CD4-positive, alpha-beta memory T cell (primary cell): ENCODE measurements around the gene ZFP42. TPM values are rescaled to one million over a fixed set of nuclear protein-coding genes. Genes with fewer than 3 reads are reported as not detected.
"Not testable (repeated sequence)": the region's sequence is repeated elsewhere in the genome, so short reads cannot be mapped to it uniquely, and the experiment has no call there.

Source experiments
- CTCF ChIA-PET: fragments of 350-600 bp; sonication (Branson Sonifier 250); formaldehyde crosslinking; loops from one replicate; lab custom pipeline; 2021; ENCODE audit warnings: inconsistent platforms; ENCODE audit not compliant: partially characterized antibody; lab: Charles Lee
- POLR2A ChIA-PET: fragments of 350-600 bp; sonication (Branson Sonifier 250); formaldehyde crosslinking; loops from one replicate; lab custom pipeline; 2021; ENCODE audit not compliant: partially characterized antibody; lab: Charles Lee
- DNase-seq, 5 donors: peaks; one replicate each; pipeline versions ENCODE4 v3.0.0 to v3.0.0-alpha.2; 2020 to 2022; ENCODE audit warnings: mixed read lengths in 1 of 5
- H3K27ac ChIP-seq: one replicate; pipeline ENCODE4 v1.7.0; 2013; ENCODE audit warnings: low read depth, low read length
- H3K27me3 ChIP-seq: 2 replicates; pipeline ENCODE4 v1.7.0; 2013; ENCODE audit warnings: mild to moderate bottlenecking, low read length, moderate library complexity; ENCODE audit not compliant: insufficient read depth
- H3K36me3 ChIP-seq: 2 replicates; pipeline ENCODE4 v1.7.0; 2013; ENCODE audit warnings: mild to moderate bottlenecking, low read length, moderate library complexity; ENCODE audit not compliant: insufficient read depth
- H3K4me1 ChIP-seq: 2 replicates; pipeline ENCODE4 v1.7.0; 2013; ENCODE audit warnings: mild to moderate bottlenecking, low read length, moderate library complexity; ENCODE audit not compliant: insufficient read depth
- H3K4me3 ChIP-seq, 2 donors: one replicate each; pipeline ENCODE4 v1.7.0; 2013; ENCODE audit warnings: low read length in 2 of 2, mild to moderate bottlenecking in 1 of 2
- H3K9me3 ChIP-seq, 2 donors: one replicate each; pipeline ENCODE4 v1.7.0; 2013; ENCODE audit warnings: low read length in 2 of 2, control low read depth in 1 of 2; ENCODE audit not compliant: control insufficient read depth in 1 of 2
- H3K27ac Mint-ChIP-seq, 7 donors: one replicate each; pipeline ENCODE4 v1.8.0; 2020 to 2021; ENCODE audit warnings: mixed read lengths in 7 of 7, mild to moderate bottlenecking in 6 of 7, inconsistent platforms in 3 of 7, moderate library complexity in 3 of 7
- H3K27me3 Mint-ChIP-seq, 2 donors: one replicate each; pipeline ENCODE4 v1.8.0; 2020 to 2021; ENCODE audit warnings: mixed read lengths in 2 of 2
- H3K36me3 Mint-ChIP-seq, 2 donors: one replicate each; pipeline ENCODE4 v1.8.0; 2020 to 2021; ENCODE audit warnings: mixed read lengths in 2 of 2, inconsistent platforms in 1 of 2, mild to moderate bottlenecking in 1 of 2
- H3K4me1 Mint-ChIP-seq, 4 donors: one replicate each; pipeline ENCODE4 v1.8.0; 2020 to 2021; ENCODE audit warnings: mixed read lengths in 4 of 4, mild to moderate bottlenecking in 1 of 4
- H3K4me3 Mint-ChIP-seq, 8 donors: one replicate each; pipeline ENCODE4 v1.8.0; 2020 to 2021; ENCODE audit warnings: mixed read lengths in 8 of 8, mild to moderate bottlenecking in 7 of 8, moderate library complexity in 6 of 8, inconsistent platforms in 3 of 8
- H3K9me3 Mint-ChIP-seq, 8 donors: one replicate each; pipeline ENCODE4 v1.8.0; 2020 to 2021; ENCODE audit warnings: mixed read lengths in 8 of 8, mild to moderate bottlenecking in 5 of 8, inconsistent platforms in 3 of 8, moderate library complexity in 1 of 8
- intact Hi-C: fragments of 100-400 bp; cut with micrococcal nuclease; formaldehyde crosslinking; loops from one replicate; pipeline ENCODE4 v1.15.1; 2023
- polyA plus RNA-seq, 2 donors: library from polyadenylated mRNA; unstranded; fragments of 300-500 nt; fragmentation: Illumina TruSeq; gene quantifications; one replicate each; pipeline ENCODE4 v1.2.3, GENCODE V29; 2021
- total RNA-seq, 2 experiments: library from RNA; stranded (reverse); gene quantifications; one replicate each; pipeline ENCODE4 v1.2.3, GENCODE V29; 2021

Gene ZFP42
- total and polyA plus RNA-seq, 4 experiments from 2014 or later: not detected

GRCh38 chr4:187992971-187993370 lies 2.6 kb upstream of the ZFP42 start:
- Mint-ChIP-seq H3K4me3 (no peak overlapping the region), H3K36me3 (no peaks in the 10 kb centered on the region), H3K4me1 (no peaks in the 10 kb centered on the region), H3K27ac (no peak overlapping the region), H3K9me3 (peaks cover 4 to 39% (median 22%) of the 10 kb centered on the region in 8 donors), H3K27me3 (peaks cover 1 to 2% of the 10 kb centered on the region in 2 donors)
- no peaks in the 10 kb centered on the region for H3K9me3 ChIP-seq
- H3K36me3 ChIP-seq: no peaks in the 10 kb centered on the region
- no peak for DNase-seq
- no peak overlapping the region for H3K4me3 ChIP-seq
- H3K4me1 ChIP-seq: no peaks in the 10 kb centered on the region
- POLR2A ChIA-PET: no interaction called here
- H3K27me3 ChIP-seq: no peaks in the 10 kb centered on the region
- H3K27ac ChIP-seq: no peak overlapping the region
- intact Hi-C loops: no loop called here
- CTCF ChIA-PET: no interaction called here

- ChIA-PET POLR2A (no interaction called here), CTCF (no interaction called here)
- Histone ChIP-seq H3K4me1 (no peaks in the 10 kb centered on the region), H3K9me3 (no peaks in the 10 kb centered on the region), H3K4me3 (no peak overlapping the region), H3K27ac (no peak overlapping the region), H3K27me3 (no peaks in the 10 kb centered on the region), H3K36me3 (no peaks in the 10 kb centered on the region)
- Mint-ChIP-seq H3K27me3 (peaks cover 1 to 2% of the 10 kb centered on the region in 2 donors), H3K27ac (no peak overlapping the region), H3K36me3 (no peaks in the 10 kb centered on the region), H3K4me3 (no peak overlapping the region), H3K4me1 (no peaks in the 10 kb centered on the region), H3K9me3 (peaks cover 2 to 36% (median 22%) of the 10 kb centered on the region in 8 donors)
- no peak for DNase-seq
- intact Hi-C loops: no loop called here
Measured at GRCh38 chr4:187993827-187994226, 1.7 kb upstream of the ZFP42 start.

GRCh38 chr4:187996502-187997177 lies 1.1 kb downstream of the ZFP42 start:
- H3K36me3 Mint-ChIP-seq: no peaks in the 10 kb centered on the region
- H3K9me3 ChIP-seq: no peaks in the 10 kb centered on the region

GRCh38 chr4:187997991-187998390 lies 2.4 kb downstream of the ZFP42 start:
- intact Hi-C loops, POLR2A ChIA-PET: not testable (repeated sequence)

More at GRCh38 chr4:187996502-187997177, 1.1 kb downstream of the ZFP42 start:
- Mint-ChIP-seq H3K27ac (no peak overlapping the region), H3K27me3 (peaks cover 1 to 2% of the 10 kb centered on the region in 2 donors), H3K4me3 (no peak overlapping the region), H3K4me1 (no peaks in the 10 kb centered on the region), H3K9me3 (peaks cover 2 to 34% (median 25%) of the 10 kb centered on the region in 8 donors)
- Histone ChIP-seq H3K36me3 (no peaks in the 10 kb centered on the region), H3K4me1 (no peaks in the 10 kb centered on the region), H3K27ac (no peak overlapping the region), H3K4me3 (no peak overlapping the region), H3K27me3 (no peaks in the 10 kb centered on the region)
- intact Hi-C loops: no loop called here
- DNase-seq: no peak
- ChIA-PET CTCF (no interaction called here), POLR2A (no interaction called here)

GRCh38 chr4:187999406-187999932 lies 3.9 kb downstream of the ZFP42 start:
- Mint-ChIP-seq H3K36me3 (no peaks in the 10 kb centered on the region), H3K27ac (no peak overlapping the region), H3K4me1 (no peaks in the 10 kb centered on the region), H3K4me3 (no peak overlapping the region), H3K27me3 (peaks cover 1 to 2% of the 10 kb centered on the region in 2 donors), H3K9me3 (peaks cover 0 to 30% (median 16%) of the 10 kb centered on the region in 8 donors)
- intact Hi-C loops: no loop called here
- ChIA-PET CTCF (no interaction called here), POLR2A (no interaction called here)
- no peak overlapping the region for H3K4me3 ChIP-seq
- H3K27me3 ChIP-seq: no peaks in the 10 kb centered on the region
- H3K4me1 ChIP-seq: no peaks in the 10 kb centered on the region
- no peak overlapping the region for H3K27ac ChIP-seq
- H3K9me3 ChIP-seq: no peaks in the 10 kb centered on the region
- H3K36me3 ChIP-seq: no peaks in the 10 kb centered on the region
- no peak for DNase-seq

More at GRCh38 chr4:187997991-187998390, 2.4 kb downstream of the ZFP42 start:
- H3K27me3 Mint-ChIP-seq, DNase-seq, H3K4me3 ChIP-seq, H3K4me1 Mint-ChIP-seq, H3K27ac Mint-ChIP-seq, H3K27ac ChIP-seq, H3K36me3 Mint-ChIP-seq, CTCF ChIA-PET, H3K4me3 Mint-ChIP-seq, H3K27me3 ChIP-seq, H3K4me1 ChIP-seq, H3K36me3 ChIP-seq, H3K9me3 ChIP-seq: not testable (repeated sequence)
- H3K9me3 Mint-ChIP-seq: peaks cover 0 to 31% (median 24%) of the 10 kb centered on the region in 8 donors

- Mint-ChIP-seq H3K4me1 (no peaks in the 10 kb centered on the region), H3K27me3 (peaks cover 0 to 2% of the 10 kb centered on the region in 2 donors), H3K27ac (no peak overlapping the region), H3K4me3 (no peak overlapping the region), H3K9me3 (peaks cover 0 to 25% (median 10%) of the 10 kb centered on the region in 8 donors), H3K36me3 (no peaks in the 10 kb centered on the region)
- Histone ChIP-seq H3K27ac (no peak overlapping the region), H3K9me3 (no peaks in the 10 kb centered on the region), H3K4me1 (no peaks in the 10 kb centered on the region), H3K4me3 (no peak overlapping the region), H3K36me3 (no peaks in the 10 kb centered on the region), H3K27me3 (no peaks in the 10 kb centered on the region)
- intact Hi-C loops: no loop called here
- CTCF ChIA-PET: no interaction called here
- POLR2A ChIA-PET: no interaction called here
- DNase-seq: no peak
Measured at GRCh38 chr4:188002323-188002722, 6.8 kb downstream of the ZFP42 start.

GRCh38 chr4:188002751-188003150 lies 7.2 kb downstream of the ZFP42 start:
- H3K27ac Mint-ChIP-seq: no peak overlapping the region
- Histone ChIP-seq H3K36me3 (no peaks in the 10 kb centered on the region), H3K27me3 (no peaks in the 10 kb centered on the region), H3K9me3 (no peaks in the 10 kb centered on the region), H3K27ac (no peak overlapping the region), H3K4me3 (no peak overlapping the region), H3K4me1 (no peaks in the 10 kb centered on the region)
- intact Hi-C loops: no loop called here
- H3K36me3 Mint-ChIP-seq: no peaks in the 10 kb centered on the region
- no peak overlapping the region for H3K4me3 Mint-ChIP-seq
- no peaks in the 10 kb centered on the region for H3K4me1 Mint-ChIP-seq
- ChIA-PET POLR2A (no interaction called here), CTCF (no interaction called here)
- no peaks in the 10 kb centered on the region for H3K27me3 Mint-ChIP-seq
- peaks cover 0 to 22% (median 7%) of the 10 kb centered on the region in 8 donors for H3K9me3 Mint-ChIP-seq
- no peak for DNase-seq
